IPS-18c (cell line): ENCODE data around the gene APOBEC3F.

Experiments
- H3K4me3 ChIP-seq: 2 replicates; pipeline ENCODE4 v1.7.0; 2013; ENCODE audit warnings: low read depth, mild to moderate bottlenecking, low read length, moderate library complexity; ENCODE audit not compliant: insufficient read depth
- H3K9me3 ChIP-seq: one replicate; pipeline ENCODE4 v1.6.1; 2013; ENCODE audit warnings: mild to moderate bottlenecking, low read length, moderate library complexity; ENCODE audit not compliant: control insufficient read depth, insufficient read depth

APOBEC3F gene

DNA sequence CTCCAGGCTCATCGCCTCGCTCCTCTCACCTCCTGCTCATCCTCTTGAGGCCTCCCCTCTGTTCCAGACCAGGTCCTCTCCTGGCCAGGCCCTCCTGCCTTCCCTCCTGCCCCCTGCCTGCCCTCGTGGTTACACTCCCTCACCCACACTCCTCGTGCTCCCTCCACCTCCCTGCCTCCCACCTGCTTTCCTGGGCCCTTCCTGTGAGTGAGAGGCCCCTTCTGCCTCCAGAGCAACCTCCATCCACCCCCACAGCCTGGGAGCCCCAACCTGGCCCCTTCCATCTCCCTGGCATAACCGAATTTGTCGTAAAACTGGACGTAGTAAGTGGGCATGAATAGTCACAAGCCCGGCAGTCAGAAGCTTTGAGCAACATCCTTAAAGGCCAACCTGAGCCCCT is 40.9 kb downstream of the APOBEC3F start:
- Histone ChIP-seq H3K9me3 (no peaks in the 10 kb centered on the region), H3K4me3 (no peak overlapping the region)

DNA sequence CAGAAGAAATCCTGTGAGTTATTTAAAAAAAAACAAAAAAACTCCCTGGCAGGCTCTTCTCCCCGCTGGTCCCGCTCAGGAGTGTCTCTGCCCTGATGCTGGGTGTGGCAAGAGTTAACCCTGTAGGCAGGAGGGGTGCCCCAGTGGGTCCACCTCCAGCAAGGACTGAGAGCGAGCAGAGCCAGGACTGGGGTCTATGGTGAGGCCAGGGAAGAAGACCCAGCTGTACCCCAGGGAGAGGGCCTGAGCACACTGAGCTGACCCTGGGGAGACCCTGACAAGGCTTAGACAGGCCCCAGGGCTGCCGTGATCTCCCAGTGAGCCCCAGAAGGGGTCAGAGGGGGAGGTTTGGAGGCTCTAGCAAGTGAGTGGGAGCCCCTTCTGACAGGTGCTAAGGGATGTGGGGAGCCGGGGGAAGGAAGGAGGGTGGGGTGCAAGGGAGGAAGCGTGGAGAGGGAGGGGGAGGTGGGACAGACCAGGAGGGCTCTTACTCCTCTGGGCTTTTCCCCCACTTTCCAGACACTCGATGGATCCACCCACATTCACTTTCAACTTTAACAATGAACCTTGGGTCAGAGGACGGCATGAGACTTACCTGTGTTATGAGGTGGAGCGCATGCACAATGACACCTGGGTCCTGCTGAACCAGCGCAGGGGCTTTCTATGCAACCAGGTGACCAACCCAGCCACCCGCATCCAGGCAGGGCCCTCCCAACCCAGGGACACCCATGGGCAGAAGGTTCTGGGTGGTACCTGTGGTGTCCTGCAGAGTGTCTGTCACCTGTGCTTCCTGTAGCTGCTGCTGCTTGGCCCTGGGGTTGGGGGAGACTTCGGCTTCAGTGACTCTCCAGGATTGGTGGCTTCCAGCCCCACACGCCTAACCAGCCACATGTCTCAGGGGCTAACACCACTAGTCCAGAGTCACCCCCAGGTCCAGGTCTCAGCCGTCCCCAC is 42.8 kb downstream of the APOBEC3F start:
- H3K9me3 ChIP-seq = no peaks in the 10 kb centered on the region
- no peak overlapping the region for H3K4me3 ChIP-seq

DNA sequence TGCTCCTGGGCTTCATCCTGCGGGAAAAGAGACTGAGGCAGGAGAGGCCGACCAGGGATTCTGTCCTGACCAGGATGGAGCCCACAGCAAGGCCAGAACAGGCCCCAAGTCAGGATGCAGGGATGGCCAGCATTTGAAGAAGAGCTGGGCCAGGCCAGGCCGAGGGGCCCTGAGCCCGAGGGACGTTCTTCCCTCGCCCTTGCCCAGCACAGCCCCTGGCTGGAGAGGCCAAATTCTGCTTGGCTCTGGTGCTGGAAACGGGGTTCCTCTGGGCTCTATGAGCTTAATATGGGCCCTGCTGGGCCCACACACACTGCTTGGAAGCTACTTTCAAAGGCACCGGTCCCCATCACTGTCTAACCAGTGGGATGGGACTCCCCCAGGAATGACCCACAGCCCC is 44.0 kb downstream of the APOBEC3F start:
- no peak overlapping the region for H3K4me3 ChIP-seq
- no peaks in the 10 kb centered on the region for H3K9me3 ChIP-seq

DNA sequence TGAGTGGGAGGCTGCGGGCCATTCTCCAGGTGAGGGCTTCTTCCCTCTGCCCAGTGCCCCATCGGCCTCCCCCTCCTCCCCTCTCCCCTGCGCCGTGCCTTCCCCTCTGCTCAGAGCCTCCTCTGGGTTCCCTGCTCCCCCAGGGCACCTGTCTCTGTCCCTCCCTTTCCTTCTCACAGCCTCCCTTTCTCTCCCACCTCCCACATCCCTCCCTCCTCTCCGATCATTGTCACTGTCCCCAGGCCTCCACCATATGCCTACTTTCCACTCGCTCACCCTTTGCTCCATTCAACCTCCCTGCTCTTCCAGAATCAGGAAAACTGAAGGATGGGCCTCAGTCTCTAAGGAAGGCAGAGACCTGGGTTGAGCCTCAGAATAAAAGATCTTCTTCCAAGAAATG is 46.4 kb downstream of the APOBEC3F start:
- H3K9me3 ChIP-seq = no peaks in the 10 kb centered on the region
- H3K4me3 ChIP-seq = no peak overlapping the region

DNA sequence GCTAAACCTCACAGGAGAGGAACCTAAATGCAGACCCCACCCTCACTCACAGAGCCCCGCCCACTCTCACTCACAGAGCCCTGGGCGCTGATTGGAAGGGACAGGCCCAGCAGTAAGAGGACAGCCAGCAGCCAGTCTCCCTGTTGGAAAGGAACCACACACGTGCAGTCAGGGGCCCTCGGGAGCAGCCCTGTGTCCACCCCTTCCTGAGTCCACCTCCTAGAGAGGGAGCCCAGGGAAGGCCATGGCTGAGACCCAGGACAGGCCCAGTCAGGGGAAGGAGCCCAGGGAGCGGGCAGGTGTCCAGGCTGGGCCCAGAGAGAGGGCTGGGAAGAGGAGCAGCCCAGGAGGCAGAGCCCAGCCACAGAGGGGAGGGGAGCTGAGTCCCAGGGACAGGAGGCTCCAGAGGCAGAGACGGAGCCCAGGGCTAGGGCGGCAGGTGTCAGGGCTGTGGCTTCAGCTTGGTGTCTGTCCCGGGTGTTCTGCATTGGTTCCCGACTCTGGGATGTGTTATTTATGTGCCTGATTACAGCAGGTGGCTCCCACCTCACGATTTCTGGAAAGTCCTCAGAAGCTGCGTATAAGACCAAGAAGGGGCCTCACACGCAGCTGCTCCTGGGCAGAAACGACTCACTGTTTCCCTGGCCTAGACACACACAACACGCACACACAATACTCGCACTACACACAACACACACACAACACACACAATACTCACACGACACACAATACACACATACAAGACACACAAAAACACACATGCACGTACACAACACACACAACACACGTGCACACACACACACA is 47.4 kb downstream of the APOBEC3F start:
- H3K4me3 ChIP-seq = no peak overlapping the region

DNA sequence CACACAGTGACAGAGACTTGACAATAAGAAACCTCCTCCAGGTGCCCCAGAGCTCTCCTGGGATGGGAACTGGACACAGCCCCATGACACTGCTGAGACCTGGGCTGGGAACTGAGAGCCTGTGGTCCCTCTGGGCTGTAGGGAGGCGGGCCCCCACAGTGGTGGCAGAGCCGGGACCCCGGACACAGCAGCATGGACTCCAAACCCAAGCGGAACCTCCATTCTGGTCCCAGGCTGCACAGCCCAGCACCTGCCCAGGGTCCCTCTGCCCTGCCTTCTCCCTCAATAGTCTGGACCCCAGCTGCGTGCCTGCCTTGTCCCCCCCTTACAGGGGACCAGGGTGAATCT is 48.0 kb downstream of the APOBEC3F start:
- Histone ChIP-seq H3K4me3 (no peak overlapping the region), H3K9me3 (no peaks in the 10 kb centered on the region)

More for the DNA sequence above, 47.4 kb downstream of the APOBEC3F start:
- no peaks in the 10 kb centered on the region for H3K9me3 ChIP-seq

DNA sequence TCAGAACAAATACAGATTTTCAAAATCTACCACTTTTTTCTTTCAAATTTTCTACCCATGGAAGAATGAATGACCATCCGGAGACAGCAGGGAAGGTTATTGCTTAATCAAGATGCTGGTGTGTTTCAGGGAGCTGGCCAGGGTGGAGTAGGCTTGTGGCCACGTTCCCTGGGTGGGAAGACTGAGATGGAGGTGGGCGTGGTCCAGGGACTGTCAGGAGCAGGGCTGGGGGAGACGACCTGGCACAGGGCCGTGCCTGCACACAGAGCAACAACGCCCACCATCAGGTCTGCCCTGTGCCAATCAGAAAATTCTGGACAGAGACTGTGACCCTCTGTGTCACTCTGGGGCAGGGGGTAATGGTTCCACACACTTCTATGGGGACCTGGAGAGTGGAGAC is 49.3 kb downstream of the APOBEC3F start:
- H3K4me3 ChIP-seq = no peak overlapping the region
- no peaks in the 10 kb centered on the region for H3K9me3 ChIP-seq

DNA sequence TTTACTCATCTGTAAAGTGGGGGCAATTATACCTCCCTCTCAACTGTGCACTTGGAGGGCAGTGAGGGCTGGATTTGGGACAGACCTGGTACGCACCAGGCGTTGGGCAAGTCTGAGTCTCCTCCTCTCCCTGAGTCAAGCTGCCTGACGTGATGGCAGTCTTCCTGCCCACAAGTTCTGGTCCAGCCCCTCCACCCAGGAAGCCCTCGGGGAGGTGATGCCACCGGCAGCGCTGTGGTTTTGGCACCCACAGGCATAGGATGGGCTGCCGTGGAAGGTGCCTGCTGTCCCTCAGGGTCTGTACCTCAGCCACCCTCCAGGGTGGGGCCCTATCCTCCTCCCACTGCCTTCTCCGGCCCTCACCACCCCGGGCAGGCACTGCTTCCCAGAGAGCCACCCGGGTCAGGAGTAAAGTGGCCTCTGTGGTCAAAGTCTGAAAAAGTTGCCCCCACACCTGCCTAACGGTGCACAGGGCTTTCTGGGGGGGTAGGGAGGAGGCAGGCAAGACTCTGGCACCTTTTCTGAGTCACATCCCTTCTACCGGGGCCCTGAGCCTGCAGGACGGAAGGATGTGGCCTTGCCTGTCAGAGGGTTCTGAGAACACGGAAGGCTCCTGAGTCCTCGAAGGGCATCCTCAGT is 49.9 kb downstream of the APOBEC3F start:
- no peaks in the 10 kb centered on the region for H3K9me3 ChIP-seq
- H3K4me3 ChIP-seq = no peak overlapping the region

DNA sequence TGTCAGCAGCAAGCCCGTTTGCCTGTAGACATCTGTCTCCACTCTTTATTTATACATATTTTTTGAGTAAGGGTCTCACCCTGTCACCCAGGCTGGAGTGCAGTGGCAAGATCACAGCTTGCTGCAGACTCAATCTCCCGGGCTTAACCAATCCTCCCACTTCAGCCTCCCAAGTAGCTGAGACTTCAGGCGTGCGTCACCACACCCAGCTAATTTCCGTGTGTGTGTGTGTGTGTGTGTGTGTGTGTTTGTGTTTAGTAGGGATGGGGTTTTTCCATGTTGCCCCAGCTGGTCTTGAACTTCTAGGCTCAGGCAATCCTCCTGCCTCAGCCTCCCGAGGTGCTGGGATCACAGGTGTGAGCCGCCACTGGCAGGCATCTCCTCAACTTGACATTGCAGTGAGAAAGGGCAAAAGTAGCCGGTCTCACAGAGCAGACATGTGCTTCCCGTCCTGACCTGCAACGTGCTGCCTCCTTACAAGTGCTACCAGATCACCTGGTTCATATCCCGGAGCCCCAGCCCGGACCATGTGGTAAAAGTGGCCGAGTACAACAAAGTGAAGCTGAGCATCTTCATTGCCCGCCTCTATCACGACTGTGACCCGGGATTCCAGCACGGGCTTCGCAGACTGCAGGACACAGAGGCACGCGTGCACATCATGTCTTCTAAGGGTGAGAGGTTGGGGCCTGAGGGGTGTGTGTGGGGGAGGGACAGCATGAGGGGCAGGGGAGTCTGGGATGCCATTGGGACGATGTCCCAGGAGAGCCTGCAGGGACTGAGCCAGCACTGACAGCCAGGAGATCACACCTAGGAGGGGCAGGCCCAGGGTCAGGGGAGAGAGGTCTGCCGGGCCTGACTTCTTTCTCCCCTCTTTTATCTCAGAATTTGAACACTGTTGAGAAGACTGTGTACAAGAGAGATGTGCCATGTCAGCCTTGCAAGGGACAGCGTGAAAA is 50.7 kb downstream of the APOBEC3F start:
- Histone ChIP-seq H3K4me3 (no peak overlapping the region), H3K9me3 (no peaks in the 10 kb centered on the region)

DNA sequence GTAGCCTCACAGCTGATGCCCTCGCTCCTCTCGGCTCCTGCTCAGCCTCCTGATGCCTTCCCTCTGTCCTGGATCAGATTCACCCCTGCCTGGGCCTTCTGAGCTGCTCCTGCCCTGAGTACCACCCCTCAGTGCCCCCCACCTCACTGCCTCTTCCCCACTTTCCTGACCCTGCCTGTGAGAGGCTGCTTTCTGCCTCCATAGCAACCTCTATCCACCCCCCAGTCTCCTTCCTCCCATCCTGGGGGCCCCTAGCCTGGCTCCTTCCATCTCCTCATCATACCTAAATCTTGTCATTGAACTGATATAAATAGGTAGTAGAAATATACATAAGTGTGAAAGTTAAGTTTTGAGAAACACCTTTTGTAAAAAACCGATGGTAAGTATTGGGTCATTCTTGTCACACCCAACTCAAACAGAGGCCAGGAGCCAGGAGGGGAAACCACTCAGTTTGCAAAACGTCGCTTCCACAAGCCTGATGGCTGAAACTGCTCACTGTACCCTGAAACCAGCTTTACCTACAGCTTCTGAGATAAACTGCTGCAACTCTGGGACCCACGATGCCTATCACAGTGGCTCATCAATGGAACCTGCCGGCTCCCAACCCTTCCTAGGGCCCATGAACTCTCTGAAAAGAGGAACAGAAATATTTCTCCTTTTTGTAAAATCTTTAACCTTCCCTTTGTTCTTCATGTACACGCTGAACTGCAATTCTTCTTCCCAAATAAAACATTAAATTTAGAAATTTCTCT is 51.6 kb downstream of the APOBEC3F start:
- no peak overlapping the region for H3K4me3 ChIP-seq
- H3K9me3 ChIP-seq = no peaks in the 10 kb centered on the region

DNA sequence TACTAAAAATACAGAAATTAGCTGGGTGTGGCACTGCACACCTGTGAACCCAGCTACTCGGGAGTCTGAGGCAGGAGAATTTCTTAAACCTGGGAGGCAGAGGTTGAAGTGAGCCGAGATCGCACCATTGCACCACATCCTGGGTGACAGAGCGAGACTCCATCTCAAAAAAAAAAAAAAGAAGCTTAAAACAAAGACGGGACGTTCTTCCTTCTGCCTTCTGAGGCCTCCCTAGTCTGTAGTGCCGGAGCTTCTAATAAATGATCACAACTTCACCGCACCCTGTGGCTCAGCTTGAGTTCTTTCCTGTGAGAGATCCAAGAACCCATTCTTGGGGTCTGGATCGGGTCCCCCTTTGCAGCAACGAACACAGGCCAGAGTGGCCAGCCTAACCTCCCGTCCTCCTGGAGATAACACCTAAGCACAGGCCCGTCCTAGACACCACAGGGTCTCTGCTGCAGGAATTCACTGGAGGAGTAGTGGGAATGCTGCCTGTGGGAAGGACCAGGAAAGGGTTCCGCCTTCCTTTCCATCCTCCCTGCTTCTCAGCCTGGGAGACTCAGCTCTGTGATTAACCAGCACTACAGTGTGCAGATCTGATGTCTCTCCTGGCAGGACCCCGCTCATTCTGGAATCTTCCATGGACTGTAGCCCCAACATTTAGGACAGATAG is 54.2 kb downstream of the APOBEC3F start:
- Histone ChIP-seq H3K9me3 (no peaks in the 10 kb centered on the region), H3K4me3 (no peak overlapping the region)

DNA sequence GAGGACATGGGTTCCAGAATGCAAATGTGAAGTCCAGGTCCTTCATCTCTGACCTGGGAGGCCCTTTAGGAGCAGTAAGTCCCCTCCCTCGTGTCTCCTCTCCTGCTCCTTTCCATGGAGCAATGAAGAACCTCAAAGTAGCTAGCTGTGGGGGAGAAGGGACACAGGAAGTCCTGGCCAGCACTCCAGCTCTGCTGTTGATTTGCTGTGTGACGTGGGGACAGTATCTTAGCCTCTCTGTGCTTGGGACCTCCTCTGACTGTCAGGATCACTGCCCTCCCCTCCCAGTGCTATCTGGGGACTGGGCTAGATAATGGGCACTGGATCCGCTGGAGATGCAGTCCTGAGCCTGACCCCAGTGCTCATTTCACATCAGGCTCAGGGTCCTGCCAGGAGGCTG is 55.3 kb downstream of the APOBEC3F start:
- H3K4me3 ChIP-seq = no peak overlapping the region
- H3K9me3 ChIP-seq = no peaks in the 10 kb centered on the region

DNA sequence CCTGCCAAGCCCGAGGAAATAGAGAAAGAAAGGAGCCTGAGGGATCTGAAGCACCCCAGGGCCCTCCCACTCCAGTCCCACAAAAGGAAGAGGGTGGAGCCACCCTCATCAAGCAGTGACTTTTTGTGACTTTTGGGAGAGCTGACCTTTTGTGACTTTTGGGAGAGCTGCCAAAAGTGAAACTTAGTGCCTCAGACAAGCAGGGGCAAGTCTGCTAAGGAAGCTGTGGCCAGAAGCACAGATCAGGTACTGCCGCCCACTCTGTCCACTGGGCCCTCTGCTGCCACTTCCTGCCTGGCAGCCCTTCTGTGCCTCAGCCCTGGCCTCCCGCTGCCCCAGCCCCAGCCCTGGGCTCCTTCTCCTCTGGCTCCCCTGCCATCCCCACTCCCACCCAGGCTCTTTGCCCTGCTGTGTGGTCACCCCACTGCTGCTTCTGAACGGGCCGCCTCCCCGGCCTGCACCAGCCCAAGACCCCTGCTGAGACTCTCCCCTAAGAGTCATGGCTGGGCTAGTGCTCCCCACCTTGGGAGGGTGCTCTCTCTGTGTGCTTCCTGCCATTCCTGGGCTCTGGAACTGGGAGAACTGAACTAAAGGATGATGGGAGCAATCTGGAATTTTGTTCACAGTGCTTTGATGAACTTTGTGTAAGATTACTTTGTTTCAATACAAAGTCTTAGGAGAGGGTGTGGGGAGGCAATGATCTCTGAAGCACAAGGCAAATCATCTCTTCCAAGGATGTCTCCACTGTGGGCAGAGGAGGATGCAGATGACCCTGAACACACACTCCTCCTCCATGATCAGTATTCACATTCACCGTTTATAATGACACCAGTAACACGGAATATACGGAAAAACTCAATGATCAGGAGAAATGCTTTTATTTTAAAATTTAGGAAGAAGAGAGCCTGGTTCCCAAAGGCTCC is 56.7 kb downstream of the APOBEC3F start, which contains the start of gene APOBEC3H:
TSS of gene APOBEC3H (plus strand) at position 147 of the 923 bp plus-strand sequence. CDS start 3,035 bp downstream, outside the sequence.
- no peaks in the 10 kb centered on the region for H3K9me3 ChIP-seq
- no peak within 1 kb of the TSS for H3K4me3 ChIP-seq

DNA sequence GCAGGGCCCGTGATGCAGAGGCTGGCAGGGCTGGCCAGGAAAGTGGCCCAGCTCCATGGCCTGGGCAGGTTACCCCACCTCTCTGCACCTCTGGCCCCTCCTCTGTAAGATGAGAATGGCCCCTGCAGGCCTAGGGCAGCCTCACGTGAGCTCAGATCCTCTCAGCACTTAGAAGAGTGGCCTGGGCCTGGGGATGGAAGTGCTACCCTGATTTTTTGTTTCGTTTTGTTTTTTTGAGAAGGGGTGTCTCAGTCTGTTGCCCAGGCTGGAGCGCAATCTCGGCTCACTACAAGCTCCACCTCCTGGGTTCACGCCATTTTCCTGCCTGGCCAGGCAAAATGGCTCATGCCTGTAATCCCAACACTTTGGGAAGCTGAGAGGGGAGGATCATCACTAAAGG is 57.4 kb downstream of the APOBEC3F start:
- H3K9me3 ChIP-seq = no peaks in the 10 kb centered on the region
- H3K4me3 ChIP-seq = no peak overlapping the region

DNA sequence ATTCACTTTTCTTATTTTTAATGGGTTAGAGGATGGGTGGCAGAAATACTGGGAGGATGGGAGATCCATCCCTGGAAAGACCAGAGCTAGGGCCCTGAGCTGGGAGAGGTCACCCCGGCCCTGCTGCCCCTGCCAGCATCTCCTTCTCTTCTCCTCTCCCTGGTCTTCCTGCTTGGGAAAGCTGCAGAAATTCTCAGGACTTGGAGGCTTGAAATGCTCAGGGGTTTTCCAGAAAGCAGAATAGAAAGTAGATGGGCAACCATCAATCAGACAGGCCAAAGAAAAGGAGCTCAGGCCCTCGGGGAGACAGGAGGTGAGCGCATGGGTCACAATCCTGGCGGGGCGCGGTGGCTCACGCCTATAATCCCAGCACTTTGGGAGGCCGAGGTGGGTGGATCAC is 57.9 kb downstream of the APOBEC3F start:
- Histone ChIP-seq H3K4me3 (no peak overlapping the region), H3K9me3 (no peaks in the 10 kb centered on the region)
